Osteoblast (primary cell): ENCODE measurements around the gene MID1. TPM values are rescaled to one million over a fixed set of nuclear protein-coding genes. Genes with fewer than 3 reads are reported as not detected.

Experiments used
- DNase-seq: peaks from one replicate; pipeline ENCODE4 v3.0.0; 2011; ENCODE audit warnings: low spot score, mixed read lengths; ENCODE audit not compliant: insufficient read length; ENCODE audit errors: missing footprints
- H2AFZ ChIP-seq: 2 replicates; pipeline ENCODE4 v1.6.0; 2011; ENCODE audit warnings: mild to moderate bottlenecking, low read length
- H3K27ac ChIP-seq: 2 replicates; pipeline ENCODE4 v1.5.1; 2011; ENCODE audit warnings: mild to moderate bottlenecking, low read depth, low read length, moderate library complexity
- H3K27me3 ChIP-seq: 2 replicates; pipeline ENCODE4 v1.6.0; 2012; ENCODE audit warnings: mild to moderate bottlenecking, control low read depth, inconsistent platforms, low read length, moderate library complexity; ENCODE audit not compliant: insufficient read depth
- H3K36me3 ChIP-seq: 2 replicates; pipeline ENCODE4 v1.5.1; 2011; ENCODE audit warnings: mild to moderate bottlenecking, low read length, control low read depth, moderate library complexity; ENCODE audit not compliant: insufficient read depth
- H3K4me1 ChIP-seq: 2 replicates; pipeline ENCODE4 v1.5.1; 2011; ENCODE audit warnings: mild to moderate bottlenecking, low read length, control low read depth, moderate library complexity; ENCODE audit not compliant: insufficient read depth
- H3K4me2 ChIP-seq: 2 replicates; pipeline ENCODE4 v1.6.0; 2011; ENCODE audit warnings: mild to moderate bottlenecking, low read length; ENCODE audit not compliant: insufficient read depth
- H3K4me3 ChIP-seq: fragments of 200-600 bp; sonication (generic); 3 replicates; pipeline ENCODE4 v1.5.1; 2012; ENCODE audit warnings: mild to moderate bottlenecking, low read length, inconsistent platforms; ENCODE audit not compliant: insufficient read depth
- H3K79me2 ChIP-seq: 2 replicates; pipeline ENCODE4 v1.6.0; 2012; ENCODE audit warnings: mild to moderate bottlenecking, low read length, control low read depth, inconsistent platforms; ENCODE audit not compliant: insufficient read depth
- H3K9me3 ChIP-seq: 2 replicates; pipeline ENCODE4 v1.5.1; 2011; ENCODE audit warnings: low read depth, low read length, control low read depth
- H4K20me1 ChIP-seq: 2 replicates; pipeline ENCODE4 v1.6.0; 2012; ENCODE audit warnings: mild to moderate bottlenecking, low read length, control low read depth; ENCODE audit not compliant: insufficient read depth
- CTCF ChIP-seq: IDR thresholded peaks from 2 replicates; pipeline ENCODE4 v1.5.1; 2011; ENCODE audit warnings: mild to moderate bottlenecking, low read depth, low read length, moderate library complexity; ENCODE audit errors: extremely low read depth
- total RNA-seq: library from RNA; depleted of rRNA; stranded (reverse); fragments of >200 nt; gene quantifications from 2 replicates; pipeline ENCODE4 v1.2.3, GENCODE V29; 2012

The MID1 gene
- total RNA-seq, 1 donor: 26.8 TPM

DNA sequence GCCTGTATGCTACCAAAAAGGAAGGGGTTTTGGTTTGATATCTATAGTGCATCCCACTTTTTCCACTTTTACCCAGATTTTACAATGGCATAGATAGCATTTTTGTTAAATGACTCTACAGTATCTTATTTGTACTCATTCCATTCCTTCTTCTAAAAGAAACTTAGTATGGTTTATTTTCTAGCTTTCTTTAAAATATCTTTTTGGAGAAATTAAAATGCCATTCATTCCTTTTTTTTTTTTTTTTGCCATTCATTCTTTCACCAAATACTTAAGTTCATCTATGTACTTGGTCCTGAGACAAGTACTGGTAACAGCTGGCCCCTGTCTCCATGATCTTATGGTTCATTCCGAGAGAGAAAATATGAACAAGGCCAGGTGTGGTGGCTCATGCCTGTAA is 49.1 kb downstream of the MID1 start:
- H3K4me1 ChIP-seq: peaks cover 30% of the 10 kb centered on the region
- H3K4me3 ChIP-seq: no peak overlapping the region
- no peak for DNase-seq
- TF ChIP-seq CTCF: no peak
- H3K79me2 ChIP-seq: peaks cover 54% of the 10 kb centered on the region
- H3K27me3 ChIP-seq: no peaks in the 10 kb centered on the region
- H3K9me3 ChIP-seq: no peaks in the 10 kb centered on the region
- H3K36me3 ChIP-seq: no peaks in the 10 kb centered on the region
- no peaks in the 10 kb centered on the region for H4K20me1 ChIP-seq
- H3K4me2 ChIP-seq: peak overlapping the region; percentile 13
- peak overlapping the region; percentile 60 for H3K27ac ChIP-seq
- H2AFZ ChIP-seq: no peak overlapping the region

GRCh38 chrX:10570601-10571000 is 49.8 kb downstream of the MID1 start:
- Histone ChIP-seq H3K79me2 (peaks cover 49% of the 10 kb centered on the region), H3K4me3 (no peak overlapping the region), H3K36me3 (no peaks in the 10 kb centered on the region), H3K4me1 (peaks cover 30% of the 10 kb centered on the region), H3K27me3 (no peaks in the 10 kb centered on the region), H3K4me2 (peak overlapping the region; percentile 28), H3K9me3 (no peaks in the 10 kb centered on the region), H2AFZ (no peak overlapping the region), H3K27ac (peak overlapping the region; percentile 60), H4K20me1 (no peaks in the 10 kb centered on the region)
- DNase-seq: no peak
- TF ChIP-seq CTCF: no peak

DNA sequence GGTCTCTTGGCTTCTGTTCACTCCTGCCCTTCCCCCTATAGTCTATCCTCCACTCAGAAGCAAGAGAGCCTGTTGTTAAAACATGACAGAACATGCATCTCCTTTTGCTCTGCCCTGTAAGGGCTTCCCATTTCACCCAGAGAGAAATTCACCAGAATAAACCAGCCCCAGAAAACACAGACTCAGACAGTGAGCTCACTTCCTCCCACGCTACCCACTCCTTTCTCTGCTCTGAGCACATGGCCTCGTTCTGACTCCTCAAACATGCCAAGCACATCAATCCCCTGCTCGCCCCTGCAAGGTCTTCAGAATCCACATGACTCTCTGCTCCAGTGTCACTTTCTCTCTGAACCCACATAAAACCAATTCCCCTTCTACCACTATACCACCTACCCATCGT is 50.4 kb downstream of the MID1 start:
- H3K79me2 ChIP-seq: peaks cover 48% of the 10 kb centered on the region
- H3K27me3 ChIP-seq: no peaks in the 10 kb centered on the region
- H3K27ac ChIP-seq: peak overlapping the region; percentile 60
- no peak for DNase-seq
- no peaks in the 10 kb centered on the region for H3K9me3 ChIP-seq
- H3K36me3 ChIP-seq: no peaks in the 10 kb centered on the region
- peak overlapping the region; percentile 29 for H3K4me2 ChIP-seq
- no peak for TF ChIP-seq CTCF
- H3K4me3 ChIP-seq: no peak overlapping the region
- no peaks in the 10 kb centered on the region for H4K20me1 ChIP-seq
- H3K4me1 ChIP-seq: peaks cover 30% of the 10 kb centered on the region
- H2AFZ ChIP-seq: no peak overlapping the region

- no peaks in the 10 kb centered on the region for H3K27me3 ChIP-seq
- H3K4me1 ChIP-seq: peaks cover 30% of the 10 kb centered on the region
- H2AFZ ChIP-seq: no peak overlapping the region
- peaks cover 38% of the 10 kb centered on the region for H3K79me2 ChIP-seq
- H3K36me3 ChIP-seq: no peaks in the 10 kb centered on the region
- H3K27ac ChIP-seq: peak overlapping the region; percentile 57
- no peak overlapping the region for H3K4me3 ChIP-seq
- DNase-seq: no peak
- no peak overlapping the region for H3K4me2 ChIP-seq
- TF ChIP-seq CTCF: no peak
- H4K20me1 ChIP-seq: no peaks in the 10 kb centered on the region
- no peaks in the 10 kb centered on the region for H3K9me3 ChIP-seq
Measured at GRCh38 chrX:10568428-10568827, 52.0 kb downstream of the MID1 start.
